Measurements from ENCODE around the gene PITPNB.

Gene PITPNB

GRCh38 chr22:27827604-27828587, 91.2 kb downstream of the PITPNB start:
- no peak for DNase-seq

- no peak for DNase-seq
Measured at GRCh38 chr22:27825174-27825573, 93.9 kb downstream of the PITPNB start.

- no peak for DNase-seq
Measured at GRCh38 chr22:27823221-27823620, 95.8 kb downstream of the PITPNB start.

- DNase-seq, result no peak
Measured at GRCh38 chr22:27820896-27821866, 97.9 kb downstream of the PITPNB start.

- DNase-seq, result no peak
Measured at GRCh38 chr22:27816552-27816951, 102.5 kb downstream of the PITPNB start.

GRCh38 chr22:27815826-27816530, 103.1 kb downstream of the PITPNB start:
- no peak for DNase-seq

- no peak for DNase-seq
Measured at GRCh38 chr22:27814993-27815392, 104.1 kb downstream of the PITPNB start.

GRCh38 chr22:27811778-27812177, 107.3 kb downstream of the PITPNB start:
- no peak for DNase-seq

- DNase-seq, result no peak
Measured at GRCh38 chr22:27810609-27811151, 108.4 kb downstream of the PITPNB start.

- no peak for DNase-seq
Measured at GRCh38 chr22:27809700-27810608, 109.1 kb downstream of the PITPNB start.

GRCh38 chr22:27809226-27809603, 109.8 kb downstream of the PITPNB start:
- DNase-seq, result no peak

GRCh38 chr22:27808451-27809225, 110.4 kb downstream of the PITPNB start:
- DNase-seq, result no peak

GRCh38 chr22:27805841-27806240, 113.2 kb downstream of the PITPNB start:
- DNase-seq, result no peak

GRCh38 chr22:27804470-27805297, 114.4 kb downstream of the PITPNB start:
- peak; percentile 59 for DNase-seq

- DNase-seq, result no peak
Measured at GRCh38 chr22:27803841-27804415, 115.1 kb downstream of the PITPNB start.

GRCh38 chr22:27802346-27803073, 116.5 kb downstream of the PITPNB start:
- DNase-seq, result peak; percentile 5

Data from CD4-positive, alpha-beta T cell treated with Interleukin-17A for 1 hour (primary cell).